ENCODE measurements around the gene XKR7.

DNA sequence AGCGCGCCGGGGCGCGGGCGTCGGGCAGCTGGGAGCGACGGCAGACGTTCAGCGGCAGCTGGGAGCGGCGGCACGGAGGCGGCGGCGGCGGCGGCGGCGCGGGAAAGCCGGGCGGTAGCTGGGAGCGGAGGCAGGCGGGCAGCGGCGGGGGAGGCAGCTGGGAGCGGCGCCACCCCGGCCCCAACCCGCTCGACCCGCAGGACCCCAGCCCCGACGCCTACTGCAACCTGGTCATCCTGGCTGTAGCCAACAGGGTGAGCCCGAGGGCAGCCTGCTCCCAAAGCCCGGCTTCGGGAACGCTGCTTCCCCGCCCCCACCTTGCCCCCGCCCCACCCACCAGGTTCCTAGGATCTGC, 51.2 kb downstream of the XKR7 start:
- TF ChIP-seq RARB (CRISPR knock-in tag; IDR thresholded peaks at IDR 0.05), result no peak
- TF ChIP-seq, protein P1, sequence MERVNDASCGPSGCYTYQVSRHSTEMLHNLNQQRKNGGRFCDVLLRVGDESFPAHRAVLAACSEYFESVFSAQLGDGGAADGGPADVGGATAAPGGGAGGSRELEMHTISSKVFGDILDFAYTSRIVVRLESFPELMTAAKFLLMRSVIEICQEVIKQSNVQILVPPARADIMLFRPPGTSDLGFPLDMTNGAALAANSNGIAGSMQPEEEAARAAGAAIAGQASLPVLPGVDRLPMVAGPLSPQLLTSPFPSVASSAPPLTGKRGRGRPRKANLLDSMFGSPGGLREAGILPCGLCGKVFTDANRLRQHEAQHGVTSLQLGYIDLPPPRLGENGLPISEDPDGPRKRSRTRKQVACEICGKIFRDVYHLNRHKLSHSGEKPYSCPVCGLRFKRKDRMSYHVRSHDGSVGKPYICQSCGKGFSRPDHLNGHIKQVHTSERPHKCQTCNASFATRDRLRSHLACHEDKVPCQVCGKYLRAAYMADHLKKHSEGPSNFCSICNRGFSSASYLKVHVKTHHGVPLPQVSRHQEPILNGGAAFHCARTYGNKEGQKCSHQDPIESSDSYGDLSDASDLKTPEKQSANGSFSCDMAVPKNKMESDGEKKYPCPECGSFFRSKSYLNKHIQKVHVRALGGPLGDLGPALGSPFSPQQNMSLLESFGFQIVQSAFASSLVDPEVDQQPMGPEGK (CRISPR knock-in tag; IDR thresholded peaks at IDR 0.05; ENCODE audit: borderline replicate concordance), result no peak
- no peak for TF ChIP-seq TCF4 (CRISPR knock-in tag; IDR thresholded peaks at IDR 0.05; ENCODE audit: borderline replicate concordance)
- no peak for TF ChIP-seq ZFP30 (CRISPR knock-in tag; IDR thresholded peaks at IDR 0.05)
- TF ChIP-seq GLIS3 (CRISPR knock-in tag; IDR thresholded peaks at IDR 0.05), result no peak
- TF ChIP-seq, protein P2, sequence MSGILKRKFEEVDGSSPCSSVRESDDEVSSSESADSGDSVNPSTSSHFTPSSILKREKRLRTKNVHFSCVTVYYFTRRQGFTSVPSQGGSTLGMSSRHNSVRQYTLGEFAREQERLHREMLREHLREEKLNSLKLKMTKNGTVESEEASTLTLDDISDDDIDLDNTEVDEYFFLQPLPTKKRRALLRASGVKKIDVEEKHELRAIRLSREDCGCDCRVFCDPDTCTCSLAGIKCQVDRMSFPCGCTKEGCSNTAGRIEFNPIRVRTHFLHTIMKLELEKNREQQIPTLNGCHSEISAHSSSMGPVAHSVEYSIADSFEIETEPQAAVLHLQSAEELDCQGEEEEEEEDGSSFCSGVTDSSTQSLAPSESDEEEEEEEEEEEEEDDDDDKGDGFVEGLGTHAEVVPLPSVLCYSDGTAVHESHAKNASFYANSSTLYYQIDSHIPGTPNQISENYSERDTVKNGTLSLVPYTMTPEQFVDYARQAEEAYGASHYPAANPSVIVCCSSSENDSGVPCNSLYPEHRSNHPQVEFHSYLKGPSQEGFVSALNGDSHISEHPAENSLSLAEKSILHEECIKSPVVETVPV (CRISPR knock-in tag; IDR thresholded peaks at IDR 0.05), result no peak
- TF ChIP-seq ZNF8 (CRISPR knock-in tag; IDR thresholded peaks at IDR 0.05), result no peak
- no peak for TF ChIP-seq OSR1 (CRISPR knock-in tag; IDR thresholded peaks at IDR 0.05)
- no peak for TF ChIP-seq ARNTL (CRISPR knock-in tag; IDR thresholded peaks at IDR 0.05; ENCODE audit: borderline replicate concordance, low read depth)
- TF ChIP-seq, protein P3, sequence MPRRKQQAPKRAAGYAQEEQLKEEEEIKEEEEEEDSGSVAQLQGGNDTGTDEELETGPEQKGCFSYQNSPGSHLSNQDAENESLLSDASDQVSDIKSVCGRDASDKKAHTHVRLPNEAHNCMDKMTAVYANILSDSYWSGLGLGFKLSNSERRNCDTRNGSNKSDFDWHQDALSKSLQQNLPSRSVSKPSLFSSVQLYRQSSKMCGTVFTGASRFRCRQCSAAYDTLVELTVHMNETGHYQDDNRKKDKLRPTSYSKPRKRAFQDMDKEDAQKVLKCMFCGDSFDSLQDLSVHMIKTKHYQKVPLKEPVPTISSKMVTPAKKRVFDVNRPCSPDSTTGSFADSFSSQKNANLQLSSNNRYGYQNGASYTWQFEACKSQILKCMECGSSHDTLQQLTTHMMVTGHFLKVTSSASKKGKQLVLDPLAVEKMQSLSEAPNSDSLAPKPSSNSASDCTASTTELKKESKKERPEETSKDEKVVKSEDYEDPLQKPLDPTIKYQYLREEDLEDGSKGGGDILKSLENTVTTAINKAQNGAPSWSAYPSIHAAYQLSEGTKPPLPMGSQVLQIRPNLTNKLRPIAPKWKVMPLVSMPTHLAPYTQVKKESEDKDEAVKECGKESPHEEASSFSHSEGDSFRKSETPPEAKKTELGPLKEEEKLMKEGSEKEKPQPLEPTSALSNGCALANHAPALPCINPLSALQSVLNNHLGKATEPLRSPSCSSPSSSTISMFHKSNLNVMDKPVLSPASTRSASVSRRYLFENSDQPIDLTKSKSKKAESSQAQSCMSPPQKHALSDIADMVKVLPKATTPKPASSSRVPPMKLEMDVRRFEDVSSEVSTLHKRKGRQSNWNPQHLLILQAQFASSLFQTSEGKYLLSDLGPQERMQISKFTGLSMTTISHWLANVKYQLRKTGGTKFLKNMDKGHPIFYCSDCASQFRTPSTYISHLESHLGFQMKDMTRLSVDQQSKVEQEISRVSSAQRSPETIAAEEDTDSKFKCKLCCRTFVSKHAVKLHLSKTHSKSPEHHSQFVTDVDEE (CRISPR knock-in tag; IDR thresholded peaks at IDR 0.05), result no peak
- no peak for TF ChIP-seq PPARA (CRISPR knock-in tag; IDR thresholded peaks at IDR 0.05; ENCODE audit: borderline replicate concordance)
